SKM-1 (cell line): ENCODE data around the gene PUS7.
"Not testable (repeated sequence)": the region's sequence is repeated elsewhere in the genome, so short reads cannot be mapped to it uniquely, and the experiment has no call there.

Experiments used
- DNase-seq: peaks from one replicate; lab custom pipeline; 2025; ENCODE audit not compliant: unreplicated experiment; lab: John Stamatoyannopoulos, UW

Gene PUS7

DNA sequence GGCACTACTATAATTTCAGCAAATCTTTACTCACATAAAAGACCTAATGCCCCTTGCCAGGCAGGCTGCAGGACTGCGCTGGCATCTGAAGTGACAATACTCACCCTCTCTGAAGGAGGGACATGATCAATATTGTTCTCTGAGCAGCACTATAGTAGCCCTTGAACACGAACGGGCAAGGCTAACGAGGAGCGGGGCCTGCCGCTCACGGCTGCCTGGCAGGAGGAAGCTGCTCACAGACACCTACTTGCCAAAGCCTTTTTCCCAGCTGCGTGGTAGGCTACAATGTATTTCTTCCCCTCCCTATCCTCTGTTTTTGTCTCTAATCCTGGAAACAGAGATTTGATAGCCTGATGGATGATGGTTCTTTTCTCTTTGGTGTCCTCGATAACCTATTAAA lies 19.9 kb downstream of the PUS7 start:
- no peak for DNase-seq

DNA sequence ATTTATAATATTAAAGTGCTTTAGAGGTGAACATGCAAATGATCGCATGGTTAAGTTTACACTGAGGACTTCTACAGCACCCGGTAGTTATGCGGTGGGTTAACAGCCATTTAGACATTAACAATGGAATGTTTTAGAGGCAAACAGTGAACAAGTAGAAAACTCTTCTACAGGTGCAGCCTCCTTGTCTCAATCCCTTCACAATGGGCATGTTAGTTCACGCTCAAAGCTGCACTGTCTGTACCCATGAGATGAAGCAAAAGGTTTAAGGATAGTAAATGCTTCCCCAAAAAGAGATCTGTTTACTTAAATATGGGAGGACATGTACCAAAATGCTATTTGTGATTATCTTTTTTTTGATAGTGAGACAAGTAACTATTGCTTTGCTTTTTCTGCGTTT lies 25.1 kb downstream of the PUS7 start:
- DNase-seq = no peak

DNA sequence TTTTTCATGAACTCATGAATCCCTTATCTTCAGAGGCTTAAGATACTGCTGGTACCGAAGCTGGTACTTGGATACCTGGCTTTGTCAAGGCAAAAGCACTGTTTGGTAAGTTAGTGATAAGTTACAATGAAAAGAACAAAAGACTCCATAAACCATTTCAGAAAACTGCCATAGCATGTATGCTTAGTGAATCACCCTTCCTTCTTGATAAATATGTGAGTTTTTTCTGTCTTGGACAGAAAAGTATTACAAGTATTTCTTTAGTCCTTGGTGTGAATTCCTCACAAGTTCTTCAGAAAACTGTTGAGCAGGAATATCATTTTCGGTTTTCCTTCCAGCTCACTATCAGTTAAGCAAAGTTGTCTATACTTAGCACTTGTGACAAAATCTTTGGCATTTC lies 25.6 kb downstream of the PUS7 start:
- DNase-seq = no peak

DNA sequence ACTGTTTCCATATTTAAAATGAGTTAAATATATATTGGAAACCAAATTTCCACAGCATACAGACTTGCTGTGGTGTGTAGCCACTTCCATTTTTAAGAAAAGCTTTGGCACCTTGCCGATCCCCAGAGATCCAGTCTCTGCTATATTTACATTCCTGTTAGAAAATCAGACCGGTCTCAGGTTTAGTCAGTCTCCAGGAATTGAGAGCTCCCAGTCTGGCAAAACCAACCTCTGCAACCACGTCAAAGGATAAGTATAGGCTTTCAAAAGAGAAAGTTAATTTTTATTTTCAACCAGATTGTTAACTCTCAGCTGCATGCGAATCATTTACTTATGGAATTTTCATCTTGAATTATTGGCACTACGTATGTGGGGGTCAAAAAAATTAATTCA lies 28.2 kb downstream of the PUS7 start:
- no peak for DNase-seq

DNA sequence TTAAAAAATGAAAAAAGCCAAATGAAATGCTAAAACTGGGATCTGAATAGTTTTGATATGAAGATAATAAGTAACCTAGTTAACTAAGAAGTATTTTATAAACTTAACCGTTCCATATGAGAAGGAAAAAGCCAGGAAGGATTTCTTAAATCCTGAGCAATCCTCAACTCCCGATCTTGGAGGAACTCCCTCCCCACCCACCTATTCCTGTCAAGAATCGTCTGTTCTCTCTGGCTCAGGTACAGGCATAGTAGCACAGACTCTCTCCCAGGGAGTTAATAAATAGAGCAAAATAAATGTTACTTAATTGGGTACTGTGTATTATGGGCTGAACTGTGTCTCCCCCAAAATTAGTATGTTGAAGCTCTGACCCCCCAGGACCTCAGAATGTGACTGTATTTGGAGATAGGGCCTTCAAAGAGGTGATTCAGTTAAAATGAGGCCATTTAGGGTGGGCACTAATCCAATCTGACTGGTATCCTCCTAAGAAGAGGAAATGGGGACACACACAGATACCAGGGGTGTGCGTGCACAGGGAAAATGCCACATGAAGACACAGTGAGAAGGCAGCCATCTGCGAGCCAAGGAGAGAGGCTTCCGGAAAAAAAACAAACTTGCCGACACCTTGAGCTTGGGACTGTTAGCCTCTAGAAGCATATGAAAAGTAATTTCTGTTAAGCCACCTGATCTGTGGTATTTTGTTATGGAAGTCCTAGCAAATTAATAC lies 28.7 kb downstream of the PUS7 start:
- DNase-seq = no peak

DNA sequence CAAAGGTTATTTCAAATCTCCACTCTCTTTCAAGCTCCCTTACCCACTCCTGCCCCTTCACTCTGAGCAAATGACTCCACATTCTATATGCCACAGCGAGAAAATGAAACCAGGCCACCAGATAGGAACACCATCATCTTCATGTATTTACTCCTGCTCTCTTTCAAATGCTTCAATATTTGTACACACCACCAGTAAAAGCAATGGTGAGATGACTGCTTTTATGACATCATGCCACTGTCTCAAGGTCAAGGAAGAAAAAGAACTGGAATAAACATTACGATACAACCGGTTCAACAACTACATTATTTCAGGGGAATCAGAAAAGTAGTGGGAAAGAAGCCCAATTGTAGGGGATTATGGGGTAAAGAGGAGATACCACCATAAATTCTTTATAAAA lies 32.7 kb downstream of the PUS7 start:
- no peak for DNase-seq

DNA sequence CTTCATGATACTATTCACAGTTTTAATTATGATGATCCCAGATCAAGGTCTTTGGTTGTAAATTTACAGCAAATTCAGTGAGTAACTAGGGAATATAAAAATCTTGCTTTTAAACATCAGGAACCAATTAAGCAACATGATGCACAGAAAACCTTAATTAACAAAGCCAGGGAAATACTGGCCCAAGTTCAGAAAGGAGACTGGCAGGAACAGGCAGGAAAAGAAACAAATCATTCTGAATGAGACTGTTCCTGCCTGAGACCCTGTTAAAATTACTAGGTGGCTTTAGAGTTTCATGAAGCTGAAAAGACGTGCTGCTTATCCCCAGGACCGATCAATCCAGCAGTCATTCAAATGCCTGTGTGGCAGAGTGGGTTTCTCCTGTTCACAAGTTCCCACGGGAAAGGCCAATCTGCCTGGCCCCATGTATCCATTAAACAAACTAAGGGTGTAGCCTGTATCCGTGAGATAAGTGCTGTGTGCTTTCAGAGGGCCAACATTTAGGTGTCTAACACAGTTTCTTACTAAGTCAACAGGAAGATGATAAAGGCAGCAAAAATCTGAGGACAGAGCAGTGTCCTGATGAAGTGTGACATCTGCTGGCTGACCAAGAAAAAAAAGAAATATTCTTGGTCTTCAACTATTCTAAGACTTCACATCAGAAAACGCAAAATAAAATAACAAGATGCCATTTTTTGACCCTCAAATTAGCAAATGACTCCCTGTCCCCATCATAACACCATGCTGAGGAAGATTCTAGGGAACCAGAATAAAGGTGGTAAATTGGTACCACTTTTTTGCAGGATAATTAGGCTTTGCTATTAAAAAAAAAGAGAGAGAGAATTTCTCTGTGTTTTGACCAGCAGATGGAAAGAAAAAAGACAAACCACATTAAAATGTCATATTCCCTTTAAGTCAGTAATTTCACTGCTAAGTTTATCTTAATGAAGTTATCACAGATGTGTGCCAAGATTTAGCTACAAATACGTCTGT lies 34.2 kb downstream of the PUS7 start:
- DNase-seq = no peak

DNA sequence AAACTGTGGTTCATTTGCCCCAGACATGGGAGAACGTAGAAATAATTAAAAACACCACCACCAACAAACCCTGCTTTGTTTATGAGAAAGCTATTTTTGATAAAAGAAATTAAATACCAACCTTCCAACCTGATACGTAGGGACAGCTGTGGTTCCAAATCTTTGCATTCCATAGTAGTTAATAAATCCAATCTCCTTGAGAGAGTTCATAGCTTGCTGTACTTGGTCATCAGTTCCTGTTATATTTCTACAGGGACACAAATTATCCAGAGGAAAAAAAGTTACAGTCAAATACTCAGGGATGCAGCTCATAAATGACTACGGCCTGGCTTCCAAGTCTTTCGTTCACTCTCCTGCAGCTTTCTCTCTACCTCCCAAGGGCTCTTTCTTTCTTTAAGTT lies 41.1 kb downstream of the PUS7 start:
- no peak for DNase-seq

DNA sequence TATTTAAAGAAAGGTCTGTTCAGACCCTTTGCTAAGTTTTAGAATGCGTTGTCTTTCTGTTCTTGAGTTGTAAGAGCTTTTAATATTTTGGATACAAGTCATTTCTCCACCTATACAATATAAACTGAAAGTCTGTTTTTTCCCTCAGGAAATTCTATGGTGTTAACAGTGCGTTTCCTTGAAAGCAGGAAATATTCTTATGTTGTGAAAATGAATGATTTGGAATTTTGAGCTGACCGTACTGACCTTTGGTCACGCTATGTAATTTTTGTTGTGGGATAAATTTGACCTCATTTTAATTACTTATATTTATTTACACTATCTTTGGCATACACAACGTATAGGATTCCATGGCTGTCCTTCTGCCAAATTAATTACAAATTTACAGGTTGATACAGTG lies 43.5 kb downstream of the PUS7 start:
- DNase-seq = no peak

DNA sequence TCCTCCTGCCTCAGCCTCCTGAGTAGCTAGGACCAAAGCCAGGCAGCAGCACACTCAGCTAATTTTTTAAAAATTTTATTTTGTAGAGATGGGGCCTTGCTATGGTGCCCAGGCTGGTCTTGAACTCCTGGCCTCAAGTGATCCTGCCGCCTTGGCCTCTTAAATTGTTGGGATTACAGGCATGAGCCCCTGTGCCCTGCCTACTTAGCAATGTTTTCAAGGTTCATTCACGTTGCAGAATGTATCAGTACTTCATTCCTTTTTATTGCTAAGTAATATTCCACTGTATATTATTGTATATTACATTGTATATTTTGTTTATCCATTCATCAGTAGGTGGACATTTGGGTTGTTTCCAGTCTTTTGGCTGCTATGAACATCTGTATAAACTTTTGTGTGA lies 44.2 kb downstream of the PUS7 start:
- no peak for DNase-seq

DNA sequence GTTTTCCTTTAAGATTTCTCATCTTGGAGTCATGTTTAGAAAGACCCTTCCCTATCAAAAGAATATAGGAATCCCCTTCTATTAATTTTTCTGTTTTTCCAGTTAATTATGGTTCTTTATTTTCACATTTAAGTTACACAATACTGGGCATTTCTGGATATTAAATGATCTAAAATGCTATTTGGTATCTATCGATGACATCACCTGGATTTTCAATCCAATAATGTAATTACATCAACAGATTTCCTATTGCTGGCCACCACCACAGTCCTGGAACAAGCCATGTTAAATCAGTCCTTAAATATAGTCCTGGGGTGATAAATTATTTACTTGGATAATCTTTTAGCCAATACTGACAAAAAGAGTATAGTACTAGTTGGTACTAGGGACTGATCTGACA lies 48.0 kb downstream of the PUS7 start:
- DNase-seq = no peak

DNA sequence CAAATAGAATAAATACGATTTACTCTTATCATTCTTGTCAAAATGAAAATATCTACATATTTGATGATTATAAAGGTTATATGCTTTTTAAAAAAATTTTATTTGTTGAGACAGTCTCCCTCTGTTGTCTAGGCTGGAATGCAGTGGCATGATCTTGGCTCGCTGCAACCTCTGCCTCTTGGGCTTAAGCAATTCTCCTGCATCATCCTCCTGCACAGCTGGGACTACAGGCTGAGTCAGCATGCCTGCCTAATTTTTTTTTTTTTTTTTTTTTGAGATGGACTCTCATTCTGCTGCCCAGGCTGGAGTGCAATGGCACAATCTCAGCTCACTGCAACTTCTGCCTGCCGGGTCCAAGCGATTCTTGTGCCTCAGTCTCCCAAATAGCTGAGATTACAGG lies 48.9 kb downstream of the PUS7 start:
- no peak for DNase-seq

DNA sequence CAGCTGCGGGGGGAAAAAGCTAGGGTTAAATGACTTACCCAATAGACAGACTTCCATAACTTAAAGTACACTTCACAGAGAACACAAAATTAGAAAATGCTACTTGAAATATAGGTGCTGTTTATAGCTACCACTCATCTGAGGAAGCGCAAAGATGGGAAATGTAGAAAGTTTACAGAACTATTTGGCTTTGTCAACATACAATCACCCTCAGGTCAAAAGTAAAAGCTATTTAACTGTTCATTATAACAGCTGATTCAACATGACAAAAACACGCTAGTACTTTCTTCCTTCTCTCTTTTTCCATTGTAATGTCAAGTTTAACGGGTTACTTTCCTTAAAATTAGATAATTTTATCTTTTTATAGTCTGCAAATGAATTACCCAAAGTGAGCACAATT lies 51.2 kb downstream of the PUS7 start:
- no peak for DNase-seq

DNA sequence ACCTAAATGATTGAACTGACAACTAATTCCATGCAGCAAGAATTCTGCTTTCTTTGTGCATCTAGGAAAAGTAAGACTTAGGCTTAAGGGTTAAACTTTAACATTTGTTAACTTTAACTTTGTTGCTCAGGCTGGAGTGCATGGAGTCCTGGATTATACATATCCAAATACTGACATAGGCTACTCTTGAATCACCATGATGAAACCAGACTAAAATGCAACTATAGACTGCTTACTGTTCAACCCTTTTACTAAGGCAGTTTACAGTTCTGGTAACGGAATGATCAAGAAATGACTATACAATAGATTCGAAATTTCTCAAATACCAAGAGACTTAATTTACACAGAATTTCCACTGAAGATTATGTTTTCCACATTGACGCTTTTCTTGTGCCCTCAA lies 52.0 kb downstream of the PUS7 start:
- no peak for DNase-seq

DNA sequence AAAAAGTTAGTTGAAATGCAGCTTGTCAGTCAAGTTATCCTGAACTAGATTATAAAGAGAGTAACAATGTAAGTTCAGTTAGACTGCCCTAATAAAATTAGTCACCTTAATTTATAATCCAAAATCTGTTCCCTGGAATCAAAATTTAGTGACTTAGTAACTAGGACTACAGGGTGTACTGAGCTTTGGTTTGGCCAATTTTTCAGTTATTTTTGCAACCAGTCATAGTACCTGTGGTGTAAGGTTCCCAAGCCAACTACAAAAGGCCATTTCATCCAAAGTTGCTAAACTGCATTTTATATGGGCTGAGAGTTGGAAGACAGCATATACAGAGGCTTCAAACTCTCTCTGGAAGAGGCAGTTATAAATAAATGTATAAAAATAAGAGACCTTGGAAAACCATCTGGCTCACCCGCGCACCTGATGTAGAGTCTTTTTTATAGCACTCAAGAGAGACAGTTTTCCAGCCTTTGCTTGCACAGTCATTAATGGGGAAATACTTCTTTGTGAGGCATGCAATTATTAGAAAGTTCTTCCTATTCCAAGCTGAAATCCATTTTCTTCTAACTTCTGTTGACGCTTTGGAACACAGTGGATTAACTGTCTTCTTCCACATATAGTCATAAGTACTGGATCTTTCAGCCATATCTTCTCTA lies 59.2 kb downstream of the PUS7 start:
- no peak for DNase-seq

DNA sequence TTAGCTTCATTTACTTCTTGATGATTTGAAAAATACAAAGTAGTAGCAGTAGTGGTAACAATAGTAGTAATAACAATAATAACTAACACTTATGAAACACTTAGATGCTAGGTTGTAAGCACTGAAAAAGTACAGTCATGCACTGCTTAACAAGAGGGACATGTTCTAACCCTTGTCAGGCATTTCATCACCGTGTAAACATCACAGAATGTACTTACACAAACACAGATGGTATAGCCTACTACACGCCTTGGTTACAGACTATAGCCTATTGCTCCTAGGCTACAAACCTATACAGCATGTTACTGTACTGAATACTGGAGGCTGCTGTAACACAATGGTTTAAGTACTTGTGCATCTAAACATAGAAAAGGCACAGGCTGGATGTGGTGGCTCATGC lies 60.6 kb downstream of the PUS7 start:
- no peak for DNase-seq

DNA sequence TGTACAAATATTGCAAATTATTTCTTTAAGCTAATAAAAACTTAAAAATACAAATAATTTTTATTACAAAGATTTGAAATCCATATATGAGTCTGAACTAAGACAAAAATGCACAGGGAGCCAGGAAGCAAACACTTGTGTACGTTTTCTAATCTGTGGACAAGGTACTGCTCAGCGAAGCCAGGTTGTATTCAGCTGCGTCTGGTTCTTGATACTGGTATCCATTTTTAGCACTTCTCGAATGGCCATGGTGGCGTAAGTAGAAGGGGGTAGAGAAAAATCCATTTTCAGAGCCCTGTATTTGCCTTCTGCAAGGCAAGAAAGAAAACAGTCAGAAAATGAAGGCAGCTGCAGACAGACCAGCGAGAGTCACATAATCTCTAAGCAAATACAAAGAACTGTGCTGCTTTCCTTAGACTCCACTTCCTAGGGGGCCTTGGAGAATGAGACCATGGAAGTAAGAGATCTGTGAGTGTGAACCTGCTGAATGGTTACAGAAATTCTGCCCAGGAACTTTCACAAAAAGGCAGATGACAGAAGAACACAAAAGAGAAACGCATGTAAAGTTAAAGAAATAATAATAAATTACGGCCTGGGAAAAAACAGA lies 64.3 kb downstream of the PUS7 start:
- DNase-seq = no peak

DNA sequence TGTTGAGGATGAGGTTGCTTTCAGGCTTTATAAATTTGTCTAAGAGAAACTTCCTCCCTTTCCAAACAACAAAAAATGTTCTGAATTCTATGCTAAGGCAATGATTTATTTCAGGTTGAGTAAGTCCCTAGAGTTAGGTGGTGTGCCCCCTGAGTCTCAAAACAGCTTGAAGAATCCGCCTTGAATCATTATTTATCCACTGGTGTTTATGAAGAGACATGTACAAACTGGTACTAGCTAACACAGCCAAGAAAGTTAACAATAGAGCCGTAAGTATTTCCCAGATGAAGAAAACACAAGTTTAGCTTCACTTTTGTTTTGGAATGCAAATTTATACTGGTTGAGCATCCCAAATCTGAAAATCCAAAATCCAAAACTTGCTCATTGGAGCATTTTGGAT lies 67.2 kb downstream of the PUS7 start:
- DNase-seq = no peak

DNA sequence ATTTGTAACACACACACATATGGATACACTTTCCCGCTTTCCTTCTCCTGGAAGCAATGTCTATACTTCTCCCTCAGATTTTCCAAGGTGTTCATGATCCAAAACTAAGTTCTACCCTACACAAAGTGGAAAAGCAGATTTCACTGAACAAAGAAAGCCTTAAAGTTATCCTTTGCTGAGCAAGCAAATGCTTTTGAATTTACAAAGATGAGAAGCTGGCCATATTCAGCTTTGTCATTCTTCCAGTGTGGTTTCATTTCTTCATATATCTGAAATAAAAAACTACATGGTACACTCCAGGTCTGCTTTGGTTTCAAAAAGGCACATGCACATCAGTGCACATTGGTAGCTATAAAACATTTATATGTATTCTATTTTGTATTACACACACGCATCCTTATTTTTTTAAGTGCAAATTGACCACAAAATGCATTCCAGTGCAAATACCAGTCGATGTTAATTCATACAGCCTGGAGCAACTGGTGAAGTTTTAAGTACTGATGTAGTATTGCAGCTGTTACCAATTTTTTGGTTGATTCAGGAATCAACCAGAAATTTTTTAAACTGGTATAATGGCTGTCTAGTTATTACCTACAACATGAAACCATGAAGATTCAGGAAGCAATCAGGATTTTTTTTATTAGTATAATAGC lies 67.8 kb downstream of the PUS7 start:
- no peak for DNase-seq

DNA sequence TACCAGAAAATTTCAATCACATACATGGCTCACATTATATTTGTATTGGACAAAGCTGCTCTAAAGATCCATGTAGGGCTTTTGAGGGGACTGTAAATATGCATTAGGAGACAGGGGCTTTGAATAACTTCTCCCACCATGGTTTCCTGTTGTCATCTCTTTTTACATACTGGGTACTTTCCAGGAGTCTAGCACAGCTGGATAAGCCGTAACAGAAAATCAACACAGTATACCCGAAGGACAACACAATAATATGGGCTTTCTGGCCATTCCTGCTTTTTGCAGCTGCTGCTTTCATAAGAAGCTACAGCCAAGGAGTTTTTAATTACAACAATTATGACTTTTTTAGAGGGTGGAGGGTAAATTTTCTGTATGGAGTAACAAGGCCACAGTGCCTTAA lies 70.0 kb downstream of the PUS7 start:
- no peak for DNase-seq

DNA sequence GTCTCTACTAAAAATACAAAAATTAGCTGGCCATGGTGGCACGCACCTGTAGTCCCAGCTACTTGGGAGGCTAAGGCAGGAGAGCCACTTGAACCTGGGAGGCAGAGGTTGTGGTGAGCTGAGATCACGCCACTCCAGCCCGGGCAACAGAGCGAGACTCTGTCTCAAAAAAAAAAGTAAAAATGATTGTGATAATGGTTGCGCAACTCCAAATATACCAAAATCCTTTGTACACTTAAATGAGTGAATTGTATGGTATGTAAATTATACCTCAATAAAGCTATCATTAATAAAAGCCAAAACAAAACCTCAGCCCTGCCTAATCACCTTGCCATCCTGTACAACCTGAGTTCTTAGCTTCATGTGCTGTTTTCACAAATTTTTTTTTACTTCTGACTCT lies 71.2 kb downstream of the PUS7 start:
- not testable (repeated sequence) for DNase-seq
